HG03097 (cell line): ENCODE results near the gene LRIG1.

Source experiments
- ATAC-seq: cut with Tn5 transposase; IDR thresholded peaks from one replicate; pipeline ENCODE4 v1.9.1; 2021; ENCODE audit not compliant: unreplicated experiment, low FRiP score

Gene LRIG1

GRCh38 chr3:66392966-66393332, 107.9 kb downstream of the LRIG1 start:
- ATAC-seq = no peak

DNA sequence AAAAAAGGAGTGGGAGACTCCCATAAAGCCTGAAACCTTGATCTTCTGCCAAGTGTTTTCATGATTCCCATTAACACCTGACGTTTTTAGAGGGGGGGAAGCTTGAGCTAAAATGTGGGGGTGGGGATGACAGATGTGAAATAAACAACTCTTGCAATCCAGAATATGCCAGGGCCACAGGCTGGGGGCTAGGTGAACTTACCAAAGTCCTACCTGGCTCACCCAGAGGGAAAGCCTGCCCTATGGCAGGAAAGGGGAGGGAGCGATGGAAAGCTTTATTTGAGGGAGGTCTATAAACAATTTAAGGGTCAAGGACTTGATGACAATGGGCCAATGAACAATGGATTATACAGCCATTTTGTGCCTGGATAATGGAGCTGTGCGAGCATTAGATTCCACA, 108.3 kb downstream of the LRIG1 start:
- ATAC-seq = no peak

DNA sequence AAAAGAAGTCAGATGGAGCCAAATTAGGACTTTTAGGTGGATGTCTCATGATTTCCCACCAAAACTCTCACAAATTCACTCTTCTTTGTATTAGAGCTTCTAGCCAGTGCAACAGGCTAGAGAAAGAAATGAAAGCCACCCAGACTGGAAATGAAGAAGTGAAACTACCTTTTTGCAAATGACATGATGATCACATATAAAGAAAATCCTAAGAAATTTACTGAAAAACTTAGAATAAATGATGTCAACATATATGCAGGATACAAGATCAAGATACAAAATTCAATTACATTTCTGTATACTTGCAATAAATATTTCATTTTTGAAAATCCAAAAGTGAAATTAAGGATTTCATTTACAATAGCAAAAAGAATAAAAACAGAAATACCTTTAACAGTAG, 110.8 kb downstream of the LRIG1 start:
- no peak for ATAC-seq

DNA sequence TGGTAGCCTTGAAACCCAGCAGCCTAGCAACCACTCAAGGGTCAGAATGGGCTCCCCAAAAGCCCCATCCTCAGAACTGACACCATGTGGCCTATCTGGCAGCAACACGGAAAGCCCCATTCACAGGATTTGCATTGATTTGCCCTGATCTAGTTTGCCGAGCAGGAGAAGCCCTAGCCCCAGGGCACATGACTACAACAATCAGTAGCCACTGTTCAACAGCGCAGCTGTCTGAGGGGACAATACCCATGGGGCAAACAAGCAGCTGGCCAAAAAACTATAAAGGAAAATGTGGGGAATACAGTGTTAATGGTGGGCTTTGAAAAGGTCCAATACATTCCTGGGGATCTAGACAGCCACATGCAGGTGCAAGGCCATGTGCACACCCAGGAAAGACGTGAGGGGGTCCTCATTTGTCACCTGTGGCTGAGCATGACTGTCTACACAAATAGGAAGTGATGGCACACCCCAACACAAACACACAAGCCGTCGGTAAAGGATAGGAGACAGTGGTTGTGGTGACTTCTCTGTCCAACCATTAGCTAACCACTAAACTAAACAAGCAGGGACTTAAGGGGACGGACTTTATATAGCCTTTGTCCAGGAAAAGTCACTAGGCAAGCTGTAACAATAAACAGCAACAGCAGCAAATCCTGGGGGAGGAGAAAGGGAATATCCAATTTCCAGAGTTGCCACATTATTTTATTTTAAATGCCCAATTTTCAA, 113.7 kb downstream of the LRIG1 start:
- ATAC-seq = peak; percentile 37

DNA sequence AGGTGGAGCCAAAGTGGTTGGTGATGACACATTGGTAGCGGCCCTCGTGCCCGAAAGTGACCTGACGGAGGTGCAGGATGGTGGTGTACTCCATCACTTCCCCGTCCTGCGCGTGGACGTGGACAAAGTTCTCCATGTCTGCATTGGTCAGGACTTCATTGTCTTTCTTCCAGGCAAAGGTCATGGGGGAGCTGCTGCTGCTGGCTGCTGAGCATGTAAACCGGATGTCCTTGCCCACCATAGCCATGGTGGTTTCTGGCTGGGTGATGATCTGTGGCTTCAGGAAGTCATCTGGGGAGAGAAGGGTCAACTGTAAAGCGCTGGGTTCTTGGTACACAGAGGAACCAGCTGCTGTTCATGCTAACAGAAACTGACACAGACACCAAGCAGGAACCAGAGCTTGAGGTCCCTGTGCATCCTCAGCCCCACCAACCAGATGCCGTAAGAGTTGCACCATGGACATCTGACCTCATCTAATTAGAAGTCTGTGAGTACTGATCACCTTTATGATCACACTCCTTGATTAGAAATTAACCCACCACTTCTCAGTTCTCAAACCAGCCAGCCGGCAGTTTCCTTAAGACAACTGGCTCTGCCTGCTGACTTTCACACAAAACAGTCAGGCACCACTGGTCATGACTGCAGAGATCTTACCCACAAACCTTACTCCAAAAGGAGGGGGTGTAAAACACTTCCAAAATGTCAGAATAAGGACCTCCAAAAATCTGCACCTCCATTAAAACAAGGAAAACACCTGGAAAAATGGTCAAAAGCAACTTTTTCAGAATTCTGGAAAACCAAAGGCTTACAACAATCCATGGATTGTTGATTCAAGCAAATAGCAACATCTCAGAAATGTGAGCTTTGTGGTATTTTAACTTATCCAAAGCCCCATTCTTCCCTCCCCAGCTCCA, 114.6 kb downstream of the LRIG1 start:
- ATAC-seq = peak; percentile 96

GRCh38 chr3:66385066-66385465, 115.8 kb downstream of the LRIG1 start:
- no peak for ATAC-seq

DNA sequence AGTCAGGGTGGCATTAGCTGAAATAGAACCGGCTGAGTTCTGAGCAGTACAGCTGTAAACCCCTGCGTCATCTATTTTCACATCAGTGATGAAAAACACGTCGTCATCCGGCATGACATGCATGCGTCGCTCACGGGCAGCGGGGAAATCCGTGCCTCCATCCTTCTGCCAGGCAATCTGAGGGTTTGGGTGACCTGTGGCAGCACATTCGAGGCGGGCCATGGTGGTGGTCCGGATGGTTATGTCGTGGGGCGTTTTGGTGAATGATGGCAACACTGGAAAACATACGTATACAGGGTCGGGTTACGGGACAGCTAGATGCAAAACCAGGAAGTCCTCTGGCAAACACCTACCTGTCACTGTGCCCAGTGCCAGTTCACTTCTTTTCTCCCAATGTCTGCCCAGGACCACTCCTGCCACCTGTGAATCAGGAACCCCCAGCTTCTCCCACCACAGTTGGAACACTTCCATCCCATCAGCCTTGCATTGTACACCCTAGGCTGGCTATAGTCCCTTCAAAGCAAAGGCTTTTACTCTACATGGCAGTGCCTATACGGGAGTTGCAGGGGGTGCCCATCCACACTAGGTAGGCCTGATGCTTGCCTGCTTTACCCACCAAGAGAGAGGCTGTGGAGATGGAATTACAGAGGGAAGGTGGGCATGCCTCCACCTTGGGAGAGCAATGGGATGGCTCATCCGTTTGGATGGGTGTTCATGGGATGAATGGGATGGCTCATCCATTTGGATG, 116.7 kb downstream of the LRIG1 start:
- ATAC-seq = no peak

GRCh38 chr3:66383023-66383422, 117.8 kb downstream of the LRIG1 start:
- no peak for ATAC-seq

DNA sequence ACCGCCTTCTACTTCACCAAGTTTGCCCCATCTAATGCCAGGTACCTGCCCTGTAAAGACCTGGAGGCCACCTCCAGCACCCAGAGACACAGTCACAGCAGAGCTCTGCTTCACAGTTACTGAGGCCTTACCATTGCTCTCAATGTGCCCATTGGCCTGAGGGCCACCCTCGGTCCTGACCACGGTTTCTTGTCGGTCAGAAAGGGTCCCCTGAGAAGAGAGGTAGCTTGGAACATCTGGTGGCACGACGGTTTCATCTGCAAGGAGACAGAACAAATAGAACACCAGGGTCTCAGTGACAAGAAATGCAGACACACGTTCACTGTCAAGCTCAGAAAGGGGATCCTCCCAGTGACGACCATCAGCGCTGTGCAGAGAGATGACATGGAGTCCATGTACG, 118.7 kb downstream of the LRIG1 start:
- ATAC-seq = no peak

- no peak for ATAC-seq
These were observed 119.2 kb downstream of the LRIG1 start for GRCh38 chr3:66381626-66382025.

GRCh38 chr3:66380200-66380932, 120.5 kb downstream of the LRIG1 start:
- ATAC-seq = no peak

- ATAC-seq = no peak
These were observed 121.3 kb downstream of the LRIG1 start for GRCh38 chr3:66379565-66379964.

DNA sequence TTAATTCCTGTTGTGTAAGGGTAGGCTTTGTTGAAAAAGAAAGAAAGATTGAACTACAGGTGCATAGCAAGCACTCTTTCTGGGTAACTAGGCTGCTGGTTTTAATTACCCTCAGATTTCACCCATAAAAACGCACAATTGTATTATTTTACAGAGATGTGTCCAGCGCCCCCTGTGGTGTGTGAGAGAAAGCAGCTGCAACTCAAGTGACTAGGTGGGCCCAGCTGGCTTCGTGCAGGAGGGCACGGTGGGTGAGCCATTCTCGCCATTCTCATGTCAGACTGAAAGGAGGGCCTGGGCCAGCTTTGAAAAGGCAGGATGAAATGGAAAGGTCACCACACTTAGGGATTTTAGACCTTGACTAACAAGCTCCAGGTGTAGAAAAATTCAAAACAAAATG, 122.6 kb downstream of the LRIG1 start:
- ATAC-seq = no peak

DNA sequence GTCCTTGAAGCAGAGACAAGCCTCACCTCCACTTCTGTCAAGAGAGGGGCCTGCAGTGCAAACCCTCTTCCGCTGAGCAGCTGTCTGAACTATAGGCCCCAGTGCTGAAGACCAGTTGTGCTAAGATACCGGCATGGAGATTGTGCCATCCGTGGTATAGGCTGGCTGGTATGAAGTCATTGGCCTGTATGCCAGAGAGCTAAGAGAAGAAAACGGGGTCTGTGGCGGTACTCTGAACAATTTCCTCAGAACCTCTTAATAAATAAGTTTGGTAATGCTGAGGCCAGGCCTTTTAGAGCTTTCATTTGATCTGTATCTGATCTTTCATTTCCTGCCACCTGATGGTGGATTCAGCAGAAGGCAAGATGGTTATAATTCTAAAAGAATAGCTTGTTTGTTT, 123.0 kb downstream of the LRIG1 start:
- ATAC-seq = no peak

DNA sequence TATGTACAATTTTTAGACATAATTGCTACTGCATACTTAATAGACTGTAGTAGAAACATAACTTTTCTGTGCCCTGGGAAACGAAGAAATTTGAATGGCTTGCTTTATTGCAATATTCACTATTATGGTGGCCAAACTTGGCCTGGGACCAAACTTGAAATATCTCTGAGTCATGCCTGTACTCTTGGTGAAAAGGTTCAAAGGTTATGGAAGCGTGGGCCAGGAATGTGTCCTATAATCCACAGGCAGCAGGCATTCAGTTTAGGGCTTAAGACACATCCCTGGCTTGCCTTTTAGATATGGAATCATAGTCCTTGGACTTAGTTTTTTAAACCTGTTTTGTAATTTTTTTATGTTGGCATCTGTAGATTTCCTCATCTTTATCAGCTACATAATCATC, 124.3 kb downstream of the LRIG1 start:
- ATAC-seq = no peak

GRCh38 chr3:66372681-66373350, 128.0 kb downstream of the LRIG1 start:
- ATAC-seq = no peak

GRCh38 chr3:66371432-66371831, 129.4 kb downstream of the LRIG1 start:
- no peak for ATAC-seq

DNA sequence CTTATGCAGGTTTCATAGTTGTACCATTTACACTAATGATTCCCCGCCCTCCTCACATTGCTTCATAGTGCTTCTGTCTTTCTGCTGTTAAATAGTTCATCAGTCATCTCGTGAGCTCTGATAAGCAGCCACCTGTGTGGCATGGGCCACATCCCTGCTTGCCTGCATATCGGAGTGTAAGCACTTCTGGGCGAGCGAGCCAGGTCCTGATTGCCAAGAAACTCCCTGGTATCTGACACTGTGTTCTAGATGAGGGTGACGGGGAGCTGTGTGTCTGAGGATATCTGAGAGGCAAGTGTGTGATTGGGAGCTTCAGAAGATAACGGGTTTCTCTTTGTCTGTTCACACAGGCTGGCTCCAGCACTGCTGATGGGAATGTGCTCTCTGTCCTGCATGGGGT, 130.6 kb downstream of the LRIG1 start:
- no peak for ATAC-seq

DNA sequence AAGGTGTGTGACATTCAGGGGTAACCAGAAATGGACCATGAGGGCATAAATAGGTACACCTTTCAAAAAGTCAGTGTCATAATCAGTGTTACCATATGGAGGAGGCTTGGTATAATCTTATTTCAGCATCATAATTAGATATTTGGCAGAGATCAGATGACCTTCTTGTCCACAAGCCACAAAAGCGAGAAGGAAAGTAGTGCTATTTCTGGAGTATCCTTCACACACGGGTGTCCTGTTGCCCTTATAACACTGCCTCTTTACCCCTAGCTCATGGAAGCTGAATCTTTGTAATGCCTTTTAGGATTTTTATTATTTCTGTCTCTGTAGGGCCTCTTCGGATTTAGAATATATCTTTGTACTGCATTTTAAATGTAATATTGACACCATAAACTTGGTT, 132.8 kb downstream of the LRIG1 start:
- ATAC-seq = no peak

GRCh38 chr3:66366747-66367146, 134.1 kb downstream of the LRIG1 start:
- no peak for ATAC-seq
